Measurements from ENCODE around the gene ATAT1. TPM values are rescaled to one million over a fixed set of nuclear protein-coding genes. Genes with fewer than 3 reads are reported as not detected.

Gene ATAT1
- total and polyA plus RNA-seq, 10 of the 15 experiments (the other 5 are each of a cell fraction or from before 2014, with no cell fraction given), result 1.1 to 14.2 (median 6.9) TPM

DNA sequence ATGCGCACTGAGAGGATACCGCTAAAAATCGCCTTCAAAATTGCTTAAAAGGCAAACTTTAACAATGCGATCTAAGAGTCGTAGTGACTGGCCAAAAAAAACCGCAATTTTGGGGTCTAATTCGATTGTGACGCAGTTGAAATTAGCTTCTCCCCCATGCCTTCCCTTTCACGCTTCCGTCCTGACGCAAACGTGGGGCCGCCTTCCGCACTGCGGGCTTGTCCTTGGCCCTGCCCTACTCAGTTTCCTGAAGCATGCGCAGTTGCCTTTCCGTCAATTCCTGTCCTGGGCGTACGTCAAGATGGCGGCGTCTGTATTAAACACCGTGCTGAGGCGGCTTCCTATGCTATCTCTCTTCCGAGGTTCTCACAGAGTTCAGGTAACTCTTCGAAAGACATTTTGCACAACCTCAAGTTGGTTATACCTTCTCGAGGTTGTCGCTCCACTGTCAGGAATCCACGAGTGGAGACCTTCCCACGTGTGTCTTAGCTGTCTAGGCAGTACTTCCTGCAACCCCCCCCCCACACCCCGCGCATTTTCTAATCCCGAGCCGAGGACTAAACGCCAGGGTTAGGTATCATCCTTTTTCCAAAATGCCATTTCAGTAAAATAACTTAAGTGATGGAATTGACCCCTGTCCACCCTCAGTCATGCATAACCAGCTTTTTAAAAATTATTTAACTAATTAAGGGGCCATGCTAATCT is 9.0 kb upstream of the ATAT1 start, which contains the start of gene MRPS18B (continued):
- TF ChIP-seq ZNF274 (IDR thresholded peaks at IDR 0.05; ENCODE audit: insufficient read depth, insufficient read length) (no peak), YY1 (IDR thresholded peaks at IDR 0.05; ENCODE audit: low read depth, low read length) (peak; percentile 99), BCL11A (IDR thresholded peaks at IDR 0.05; ENCODE audit: low read depth, low read length) (no peak), NR2C2 (IDR thresholded peaks at IDR 0.05; ENCODE audit: borderline replicate concordance, control insufficient read depth, insufficient read length, low read depth) (no peak), MEF2A (IDR thresholded peaks at IDR 0.05; ENCODE audit: insufficient read depth, low read depth, low read length) (no peak), GABPA (IDR thresholded peaks at IDR 0.05; ENCODE audit: low read depth) (peak; percentile 93), RAD51 (IDR thresholded peaks at IDR 0.05) (no peak; the same call in 1 of the 2 replicates), CHD4 (IDR thresholded peaks at IDR 0.05) (no peak), CBFB (IDR thresholded peaks at IDR 0.05; ENCODE audit: low read depth) (peak; percentile 44; the same call in 1 of the 2 replicates), NBN (IDR thresholded peaks at IDR 0.05) (peak; percentile 70), MXI1 (IDR thresholded peaks at IDR 0.05; ENCODE audit: low read depth, low read length) (peak; percentile 99), SMAD1 (IDR thresholded peaks at IDR 0.05; ENCODE audit: low read depth, partially characterized antibody) (peak; percentile 58), SMC3 (IDR thresholded peaks at IDR 0.05; ENCODE audit: borderline replicate concordance, low read length) (no peak), IKZF2 (IDR thresholded peaks at IDR 0.05) (no peak; a peak in 1 of 4 replicates), IKZF1 (conservative IDR thresholded peaks at IDR 0.05) (peak; percentile 81), NR2C1 (IDR thresholded peaks at IDR 0.05) (peak; percentile 56; the same call in 1 of the 2 replicates), CBX5 (IDR thresholded peaks at IDR 0.05; ENCODE audit: low read depth) (no peak), ZNF207 (IDR thresholded peaks at IDR 0.05; ENCODE audit: borderline replicate concordance) (no peak), NFIC (IDR thresholded peaks at IDR 0.05; ENCODE audit: low read depth, low read length) (no peak), SRF (IDR thresholded peaks at IDR 0.05; ENCODE audit: low read depth in 2 of 2, low read length in 2 of 2) (no peak), SREBF1 (IDR thresholded peaks at IDR 0.05; ENCODE audit: low read length) (no peak), RELA (IDR thresholded peaks at IDR 0.05; ENCODE audit: borderline replicate concordance, partially characterized antibody) (peak; percentile 52), MTA2 (IDR thresholded peaks at IDR 0.05; ENCODE audit: low read depth) (0 out of 2 replicates have a peak, but pooled peaks have one; percentile 48), HCFC1 (IDR thresholded peaks at IDR 0.05; ENCODE audit: low read length) (peak; percentile 35; the same call in 1 of the 2 replicates), PAX8 (IDR thresholded peaks at IDR 0.05) (peak; percentile 43)
- TF ChIP-seq, protein P1, sequence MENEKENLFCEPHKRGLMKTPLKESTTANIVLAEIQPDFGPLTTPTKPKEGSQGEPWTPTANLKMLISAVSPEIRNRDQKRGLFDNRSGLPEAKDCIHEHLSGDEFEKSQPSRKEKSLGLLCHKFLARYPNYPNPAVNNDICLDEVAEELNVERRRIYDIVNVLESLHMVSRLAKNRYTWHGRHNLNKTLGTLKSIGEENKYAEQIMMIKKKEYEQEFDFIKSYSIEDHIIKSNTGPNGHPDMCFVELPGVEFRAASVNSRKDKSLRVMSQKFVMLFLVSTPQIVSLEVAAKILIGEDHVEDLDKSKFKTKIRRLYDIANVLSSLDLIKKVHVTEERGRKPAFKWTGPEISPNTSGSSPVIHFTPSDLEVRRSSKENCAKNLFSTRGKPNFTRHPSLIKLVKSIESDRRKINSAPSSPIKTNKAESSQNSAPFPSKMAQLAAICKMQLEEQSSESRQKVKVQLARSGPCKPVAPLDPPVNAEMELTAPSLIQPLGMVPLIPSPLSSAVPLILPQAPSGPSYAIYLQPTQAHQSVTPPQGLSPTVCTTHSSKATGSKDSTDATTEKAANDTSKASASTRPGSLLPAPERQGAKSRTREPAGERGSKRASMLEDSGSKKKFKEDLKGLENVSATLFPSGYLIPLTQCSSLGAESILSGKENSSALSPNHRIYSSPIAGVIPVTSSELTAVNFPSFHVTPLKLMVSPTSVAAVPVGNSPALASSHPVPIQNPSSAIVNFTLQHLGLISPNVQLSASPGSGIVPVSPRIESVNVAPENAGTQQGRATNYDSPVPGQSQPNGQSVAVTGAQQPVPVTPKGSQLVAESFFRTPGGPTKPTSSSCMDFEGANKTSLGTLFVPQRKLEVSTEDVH (IDR thresholded peaks at IDR 0.05; ENCODE audit: low read depth, partially characterized antibody), result peak; percentile 58
- TF ChIP-seq, protein P2, sequence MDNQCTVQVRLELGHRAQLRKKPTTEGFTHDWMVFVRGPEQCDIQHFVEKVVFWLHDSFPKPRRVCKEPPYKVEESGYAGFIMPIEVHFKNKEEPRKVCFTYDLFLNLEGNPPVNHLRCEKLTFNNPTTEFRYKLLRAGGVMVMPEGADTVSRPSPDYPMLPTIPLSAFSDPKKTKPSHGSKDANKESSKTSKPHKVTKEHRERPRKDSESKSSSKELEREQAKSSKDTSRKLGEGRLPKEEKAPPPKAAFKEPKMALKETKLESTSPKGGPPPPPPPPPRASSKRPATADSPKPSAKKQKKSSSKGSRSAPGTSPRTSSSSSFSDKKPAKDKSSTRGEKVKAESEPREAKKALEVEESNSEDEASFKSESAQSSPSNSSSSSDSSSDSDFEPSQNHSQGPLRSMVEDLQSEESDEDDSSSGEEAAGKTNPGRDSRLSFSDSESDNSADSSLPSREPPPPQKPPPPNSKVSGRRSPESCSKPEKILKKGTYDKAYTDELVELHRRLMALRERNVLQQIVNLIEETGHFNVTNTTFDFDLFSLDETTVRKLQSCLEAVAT (IDR thresholded peaks at IDR 0.05), result 0 out of 2 replicates have a peak, but pooled peaks have one; percentile 70
- TF ChIP-seq, protein P3, sequence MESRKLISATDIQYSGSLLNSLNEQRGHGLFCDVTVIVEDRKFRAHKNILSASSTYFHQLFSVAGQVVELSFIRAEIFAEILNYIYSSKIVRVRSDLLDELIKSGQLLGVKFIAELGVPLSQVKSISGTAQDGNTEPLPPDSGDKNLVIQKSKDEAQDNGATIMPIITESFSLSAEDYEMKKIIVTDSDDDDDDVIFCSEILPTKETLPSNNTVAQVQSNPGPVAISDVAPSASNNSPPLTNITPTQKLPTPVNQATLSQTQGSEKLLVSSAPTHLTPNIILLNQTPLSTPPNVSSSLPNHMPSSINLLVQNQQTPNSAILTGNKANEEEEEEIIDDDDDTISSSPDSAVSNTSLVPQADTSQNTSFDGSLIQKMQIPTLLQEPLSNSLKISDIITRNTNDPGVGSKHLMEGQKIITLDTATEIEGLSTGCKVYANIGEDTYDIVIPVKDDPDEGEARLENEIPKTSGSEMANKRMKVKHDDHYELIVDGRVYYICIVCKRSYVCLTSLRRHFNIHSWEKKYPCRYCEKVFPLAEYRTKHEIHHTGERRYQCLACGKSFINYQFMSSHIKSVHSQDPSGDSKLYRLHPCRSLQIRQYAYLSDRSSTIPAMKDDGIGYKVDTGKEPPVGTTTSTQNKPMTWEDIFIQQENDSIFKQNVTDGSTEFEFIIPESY (IDR thresholded peaks at IDR 0.05), result no peak

All from GM12878 (cell line).